ENCODE data around the gene PARG. TPM values are rescaled to one million over a fixed set of nuclear protein-coding genes. Genes with fewer than 3 reads are reported as not detected.
"Not testable (repeated sequence)": the region's sequence is repeated elsewhere in the genome, so short reads cannot be mapped to it uniquely, and the experiment has no call there.

Gene PARG
- total RNA-seq, 1 donor from 2014 or later: 22.2 TPM

GRCh38 chr10:49882327-49882726 is 59.5 kb downstream of the PARG start:
- DNase-seq; H3K27me3 ChIP-seq; H3K27ac ChIP-seq; H3K4me1 ChIP-seq; ATAC-seq; H3K9me3 ChIP-seq; H3K36me3 ChIP-seq; H3K4me3 ChIP-seq; intact Hi-C loops (cut with DNase I): not testable (repeated sequence)

GRCh38 chr10:49872740-49873139 is 69.1 kb downstream of the PARG start:
- DNase-seq; H3K36me3 ChIP-seq; H3K4me1 ChIP-seq; H3K4me3 ChIP-seq; H3K9me3 ChIP-seq; H3K27ac ChIP-seq; intact Hi-C loops (cut with DNase I); H3K27me3 ChIP-seq; ATAC-seq: not testable (repeated sequence)

- H3K27me3 ChIP-seq; intact Hi-C loops (cut with DNase I); H3K9me3 ChIP-seq; H3K4me1 ChIP-seq; H3K4me3 ChIP-seq; DNase-seq; H3K27ac ChIP-seq; H3K36me3 ChIP-seq; ATAC-seq: not testable (repeated sequence)
Observed at GRCh38 chr10:49871462-49871861, 70.4 kb downstream of the PARG start.

GRCh38 chr10:49859933-49860332 is 81.9 kb downstream of the PARG start:
- H3K4me1 ChIP-seq; H3K9me3 ChIP-seq; H3K27me3 ChIP-seq; H3K36me3 ChIP-seq; intact Hi-C loops (cut with DNase I); H3K4me3 ChIP-seq; DNase-seq; ATAC-seq; H3K27ac ChIP-seq: not testable (repeated sequence)

- H3K9me3 ChIP-seq; H3K27me3 ChIP-seq; H3K4me1 ChIP-seq; H3K36me3 ChIP-seq; ATAC-seq; DNase-seq; H3K4me3 ChIP-seq; intact Hi-C loops (cut with DNase I); H3K27ac ChIP-seq: not testable (repeated sequence)
Observed at GRCh38 chr10:49858697-49859382, 83.0 kb downstream of the PARG start.

GRCh38 chr10:49849520-49849919 is 92.3 kb downstream of the PARG start:
- intact Hi-C loops (cut with DNase I); H3K27me3 ChIP-seq; H3K27ac ChIP-seq; H3K9me3 ChIP-seq; H3K36me3 ChIP-seq; H3K4me1 ChIP-seq; DNase-seq; ATAC-seq; H3K4me3 ChIP-seq: not testable (repeated sequence)

GRCh38 chr10:49844775-49845595 is 96.8 kb downstream of the PARG start:
- ATAC-seq: no peak

GRCh38 chr10:49842333-49842628 is 99.5 kb downstream of the PARG start:
- H3K27me3 ChIP-seq; H3K4me1 ChIP-seq; intact Hi-C loops (cut with DNase I); H3K27ac ChIP-seq; ATAC-seq; DNase-seq; H3K4me3 ChIP-seq; H3K9me3 ChIP-seq: not testable (repeated sequence)
- peaks cover 45% of the 10 kb centered on the region for H3K36me3 ChIP-seq

More at GRCh38 chr10:49844775-49845595, 96.8 kb downstream of the PARG start:
- Histone ChIP-seq H3K36me3 (peaks cover 31% of the 10 kb centered on the region), H3K4me1 (no peaks in the 10 kb centered on the region), H3K4me3 (no peak overlapping the region), H3K27me3 (no peaks in the 10 kb centered on the region), H3K27ac (no peak overlapping the region), H3K9me3 (no peaks in the 10 kb centered on the region)
- intact Hi-C loops (cut with DNase I): no loop called here
- no peak for TF ChIP-seq CTCF (IDR thresholded peaks at IDR 0.05)
- no peak for DNase-seq

GRCh38 chr10:49841615-49842332 is 100.1 kb downstream of the PARG start:
- Histone ChIP-seq H3K27ac (no peak overlapping the region), H3K4me3 (no peak overlapping the region), H3K36me3 (peaks cover 45% of the 10 kb centered on the region), H3K27me3 (no peaks in the 10 kb centered on the region), H3K4me1 (no peaks in the 10 kb centered on the region), H3K9me3 (no peaks in the 10 kb centered on the region)
- intact Hi-C loops (cut with DNase I): no loop called here
- ATAC-seq (no peak), DNase-seq (no peak)
- TF ChIP-seq CTCF (IDR thresholded peaks at IDR 0.05): no peak
